GM18951 (cell line): ENCODE data around the gene EXOC3L4.
"Not testable (repeated sequence)": the region's sequence is repeated elsewhere in the genome, so short reads cannot be mapped to it uniquely, and the experiment has no call there.

Source experiments
- POLR2A ChIP-seq: IDR thresholded peaks from 4 replicates; pipeline ENCODE4 v1.6.1; 2011; ENCODE audit warnings: mild to moderate bottlenecking; ENCODE audit not compliant: insufficient read length, insufficient read depth; ENCODE audit errors: extremely low read depth
- in situ Hi-C: fragments of 300-500 bp; cut with MboI; formaldehyde crosslinking; loops from one replicate; pipeline ENCODE4 v1.12.0; 2022; ENCODE audit warnings: low sequenced_read_pairs, mixed read lengths, inconsistent platforms; ENCODE audit not compliant: unreplicated experiment

EXOC3L4 gene

DNA sequence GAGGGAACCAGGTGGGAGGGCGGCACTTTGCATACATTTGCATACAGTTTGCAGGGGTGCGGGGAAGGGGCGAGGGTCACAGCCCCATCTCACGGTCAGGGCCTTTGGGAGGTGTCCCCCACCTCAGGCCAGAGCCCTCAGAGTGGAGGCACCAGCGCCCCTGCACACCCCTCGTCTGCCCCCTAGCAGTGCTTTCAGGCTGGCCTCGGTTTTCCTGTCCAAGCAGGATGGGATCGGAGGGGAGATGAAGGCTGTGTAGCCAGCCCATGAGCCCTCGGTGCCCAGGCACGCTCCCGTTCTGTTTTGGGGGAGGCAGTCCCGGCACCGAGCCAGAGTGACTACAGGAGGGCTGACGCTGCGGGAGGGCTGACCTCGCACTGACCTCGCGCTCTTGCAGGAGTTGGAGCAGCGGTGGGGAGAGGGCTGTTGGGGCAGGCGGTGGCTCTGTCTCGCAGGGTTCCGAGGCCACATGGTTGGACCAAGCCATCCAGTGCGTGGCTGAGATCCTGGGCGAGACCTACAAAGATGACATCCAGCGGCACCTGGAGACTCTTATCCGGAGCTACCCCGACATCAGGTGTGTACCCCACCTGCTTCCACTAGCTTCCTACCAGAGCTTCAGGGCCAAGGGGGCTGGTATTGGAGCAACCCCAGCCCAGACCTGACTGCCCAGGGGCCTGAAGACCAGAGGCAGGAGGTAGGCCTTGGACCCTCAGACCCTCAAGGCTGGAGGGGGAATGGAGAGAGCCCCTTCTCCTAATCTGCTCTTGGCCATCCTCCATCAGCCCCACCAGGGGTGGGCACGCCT, 13.6 kb downstream of the EXOC3L4 start:
- no peak for TF ChIP-seq POLR2A
- in situ Hi-C loops: no loop called here

GRCh38 chr14:103108749-103109207, 14.3 kb downstream of the EXOC3L4 start:
- TF ChIP-seq POLR2A: no peak
- in situ Hi-C loops: no loop called here

- in situ Hi-C loops: no loop called here
- no peak for TF ChIP-seq POLR2A
Observed at GRCh38 chr14:103109535-103110441, 15.3 kb downstream of the EXOC3L4 start.

DNA sequence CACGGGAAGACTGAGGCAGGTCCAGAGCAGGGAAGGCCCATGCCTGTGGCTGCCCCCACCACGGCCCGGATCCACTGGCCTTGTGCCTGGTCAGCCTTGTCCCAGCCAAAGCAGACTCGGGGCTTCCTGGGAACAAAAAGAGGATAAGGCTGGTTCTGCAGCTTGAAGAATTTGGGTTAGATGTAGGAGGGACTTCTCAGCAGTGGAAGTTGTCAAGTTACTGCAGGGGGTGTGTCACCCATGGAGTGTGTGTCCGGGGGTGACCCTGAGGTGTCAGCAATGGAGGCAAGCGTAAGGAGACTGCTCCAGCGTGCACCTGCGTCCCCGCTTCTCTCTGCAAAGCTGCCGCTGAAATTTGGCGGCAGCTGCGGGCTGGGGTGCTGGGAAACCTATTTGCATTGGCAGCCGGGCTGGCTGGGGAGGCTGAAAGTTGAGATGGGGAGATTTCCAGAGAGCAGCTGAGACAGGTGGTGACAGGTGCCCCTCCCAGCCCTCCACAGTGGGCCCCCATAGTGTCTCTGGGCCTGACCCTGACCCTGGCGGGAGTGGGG, 16.2 kb downstream of the EXOC3L4 start:
- in situ Hi-C loops: no loop called here
- TF ChIP-seq POLR2A: no peak

- TF ChIP-seq POLR2A: no peak
- in situ Hi-C loops: no loop called here
Observed at GRCh38 chr14:103111232-103111868, 16.8 kb downstream of the EXOC3L4 start.

- no peak for TF ChIP-seq POLR2A
- in situ Hi-C loops: no loop called here
Observed at GRCh38 chr14:103112400-103113243, 18.1 kb downstream of the EXOC3L4 start.

DNA sequence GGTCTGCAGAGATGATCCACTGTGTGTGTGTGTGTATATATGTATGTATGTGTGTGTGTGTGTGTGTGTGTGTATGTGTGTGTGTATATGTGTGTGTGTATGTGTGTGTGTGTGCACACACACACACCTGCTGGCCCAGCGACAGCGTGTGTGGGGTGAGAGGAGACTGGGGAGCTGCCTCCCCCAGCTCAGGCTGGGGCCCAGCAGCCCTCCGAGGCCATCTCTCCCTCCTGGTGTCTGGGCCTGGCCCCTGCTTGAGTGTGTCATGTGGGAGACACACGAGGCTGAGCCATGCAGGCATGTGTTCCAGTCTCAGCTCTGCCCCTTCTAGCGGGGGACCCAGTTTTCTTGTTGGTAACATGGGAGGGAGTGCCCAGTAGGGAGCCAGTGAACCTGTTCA, 18.8 kb downstream of the EXOC3L4 start:
- no peak for TF ChIP-seq POLR2A
- in situ Hi-C loops: no loop called here

DNA sequence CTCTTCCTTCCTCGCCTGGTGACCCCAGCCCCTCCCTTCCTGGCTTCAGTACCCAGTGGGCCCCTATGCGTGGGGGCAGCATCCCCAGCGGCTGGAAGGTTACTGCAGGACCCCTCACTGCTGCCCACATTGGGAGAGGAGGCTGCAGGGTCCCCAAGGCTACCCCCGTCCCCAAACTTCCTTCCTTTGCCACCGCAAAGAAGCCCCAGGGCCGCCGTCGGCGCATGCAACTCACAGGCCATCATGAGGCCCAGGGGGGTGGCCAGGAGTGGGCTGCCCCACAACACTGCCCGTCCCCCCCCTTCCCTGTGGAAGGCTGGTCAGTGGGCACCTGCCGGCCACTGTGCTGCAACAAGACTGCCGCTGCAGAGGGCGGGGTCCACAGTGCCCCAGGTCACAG, 19.2 kb downstream of the EXOC3L4 start:
- no peak for TF ChIP-seq POLR2A
- in situ Hi-C loops: no loop called here

DNA sequence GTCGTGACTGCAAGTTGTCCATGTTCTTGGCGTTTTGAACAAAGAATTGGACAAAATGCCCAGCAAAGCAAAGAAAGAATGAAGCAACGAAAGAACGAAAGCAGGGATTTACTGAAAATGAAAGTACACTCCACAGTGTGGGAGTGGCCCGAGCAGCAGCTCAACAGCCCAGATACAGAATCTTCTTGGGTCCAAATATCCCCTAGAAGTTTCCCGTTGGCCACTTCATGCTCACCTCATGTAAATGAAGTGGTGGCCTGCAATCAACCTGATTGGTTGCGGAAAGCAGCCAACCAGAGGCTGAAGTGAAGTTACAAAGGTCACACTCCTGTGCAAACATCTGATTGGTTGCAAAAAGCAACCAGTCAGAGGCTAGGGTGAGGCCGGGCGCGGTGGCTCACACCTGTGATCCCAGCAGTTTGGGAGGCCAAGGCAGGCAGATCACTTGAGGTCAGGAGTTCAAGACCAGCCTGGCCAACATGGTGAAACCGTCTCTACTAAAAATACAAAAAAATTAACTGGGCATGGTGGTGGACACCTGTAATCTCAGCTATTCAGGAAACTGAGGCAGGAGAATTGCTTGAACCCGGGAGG, 20.7 kb downstream of the EXOC3L4 start:
- in situ Hi-C loops: not testable (repeated sequence)

GRCh38 chr14:103115845-103116572, 21.5 kb downstream of the EXOC3L4 start:
- no peak for TF ChIP-seq POLR2A
- in situ Hi-C loops: no loop called here

GRCh38 chr14:103116636-103117035, 22.1 kb downstream of the EXOC3L4 start:
- in situ Hi-C loops: no loop called here
- TF ChIP-seq POLR2A: no peak

DNA sequence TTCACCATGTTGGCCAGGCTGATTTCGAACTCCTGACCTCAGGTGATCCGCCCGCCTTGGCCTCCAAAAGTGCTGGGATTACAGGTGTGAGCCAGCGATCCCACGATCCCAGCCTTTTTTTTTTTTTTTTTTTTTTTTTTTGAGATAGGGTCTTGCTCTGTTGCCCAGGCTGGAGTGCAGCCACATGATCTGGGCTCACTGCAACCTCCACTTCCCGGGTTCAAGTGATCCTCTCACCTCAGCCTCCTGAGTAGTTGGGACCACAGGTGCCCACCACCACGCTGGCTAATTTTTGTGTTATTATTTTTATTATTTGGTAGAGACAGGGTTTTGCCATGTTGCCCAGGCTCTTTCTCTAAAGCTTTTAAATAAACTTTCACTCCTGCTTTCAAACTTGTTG, 23.0 kb downstream of the EXOC3L4 start:
- in situ Hi-C loops: not testable (repeated sequence)
